HCT116 (cell line): Measurements from ENCODE around the gene EVPLL. TPM values are rescaled to one million over a fixed set of nuclear protein-coding genes. Genes with fewer than 3 reads are reported as not detected.
"Not testable (repeated sequence)": the region's sequence is repeated elsewhere in the genome, so short reads cannot be mapped to it uniquely, and the experiment has no call there.

Source experiments
- ATAC-seq: fragments of 200-7000 bp; cut with Tn5 transposase; 2 replicates; pipeline ENCODE4 v1.9.1; 2020; ENCODE audit warnings: mild to moderate bottlenecking, moderate library complexity
- BruUV-seq: library from RNA; stranded (reverse); fragments of 400-500 nt; replicated peaks from 2 replicates; lab custom pipeline; 2021; lab: Mats Ljungman, UMichigan
- CTCF ChIA-PET: fragments of 300-600 bp; sonication (Branson Sonifier 250); formaldehyde crosslinking; loops from one replicate; lab custom pipeline; 2021; ENCODE audit warnings: antibody characterized with exemption; lab: Charles Lee
- POLR2A ChIA-PET: fragments of 300-600, 350-600 bp; sonication (Branson Sonifier 250); formaldehyde crosslinking; loops from one replicate; lab custom pipeline; 2021; ENCODE audit warnings: antibody characterized with exemption; lab: Charles Lee
- RAD21 ChIA-PET, 2 experiments: fragments of 300-600 bp; sonication (Branson Sonifier 250); formaldehyde crosslinking; loops; one replicate each; lab custom pipeline; 2023; ENCODE audit warnings: low total read pairs in 2 of 2; ENCODE audit not compliant: uncharacterized antibody in 2 of 2, unreplicated experiment in 2 of 2, low non-redundant PET in 1 of 2; lab: Charles Lee
- DNase-seq: peaks from one replicate; pipeline ENCODE4 v3.0.0-alpha.2; 2010; ENCODE audit warnings: low read depth, low spot score
- H2AFZ ChIP-seq: fragments of 200-600 bp; shearing (Covaris generic), sonication (generic); 2 replicates; pipeline ENCODE4 v1.6.1; 2017; ENCODE audit warnings: low read depth, mixed run types, mixed read lengths, antibody characterized with exemption, low read length; ENCODE audit not compliant: poor library complexity, severe bottlenecking
- H3K27ac ChIP-seq: 2 replicates; pipeline ENCODE4 v1.5.1; 2012; ENCODE audit warnings: low read depth, low read length
- H3K27me3 ChIP-seq: fragments of 200-600 bp; sonication (generic); 2 replicates; pipeline ENCODE4 v1.6.1; 2016; ENCODE audit warnings: mixed run types, low read length, mixed read lengths; ENCODE audit not compliant: insufficient read depth
- H3K36me3 ChIP-seq, 2 experiments: fragments of 200-500 bp in 1 of 2; fragments of 200-600 bp in 1 of 2; sonication (Bioruptor generic) in 1 of 2; sonication (generic) in 1 of 2; 2 replicates each; pipeline versions ENCODE4 v1.5.1 to v1.6.1; 2014 to 2016; ENCODE audit warnings: low read length in 2 of 2, inconsistent platforms in 1 of 2, mixed read lengths in 1 of 2, mixed run types in 1 of 2; ENCODE audit not compliant: insufficient read depth in 2 of 2, control insufficient read depth in 1 of 2
- H3K4me1 ChIP-seq, 2 experiments: fragments of 200-600 bp in 1 of 2; sonication (generic) in 1 of 2; 2 replicates each; pipeline versions ENCODE4 v1.5.1 to v1.6.1; 2012 to 2017; ENCODE audit warnings: low read length in 2 of 2, inconsistent platforms in 1 of 2, mild to moderate bottlenecking in 1 of 2, mixed read lengths in 1 of 2, mixed run types in 1 of 2, moderate library complexity in 1 of 2; ENCODE audit not compliant: insufficient read depth in 2 of 2, control insufficient read depth in 1 of 2
- H3K4me2 ChIP-seq: fragments of 200-600 bp; sonication (generic); 2 replicates; pipeline ENCODE4 v1.6.1; 2017; ENCODE audit warnings: mixed run types, low read length, mixed read lengths
- H3K4me3 ChIP-seq, 2 experiments: fragments of 200-600 bp in 1 of 2; sonication (generic) in 1 of 2; replicated peaks in 1 of 2; 2 replicates each; pipeline ENCODE4 v1.5.1; 2011 to 2016; ENCODE audit warnings: low read length in 2 of 2, control low read depth in 1 of 2, low read depth in 1 of 2, mild to moderate bottlenecking in 1 of 2, mixed read lengths in 1 of 2, mixed run types in 1 of 2
- H3K79me2 ChIP-seq: fragments of 200-600 bp; sonication (generic); 2 replicates; pipeline ENCODE4 v1.6.1; 2017; ENCODE audit warnings: mild to moderate bottlenecking, mixed run types, low read length, moderate library complexity, mixed read lengths; ENCODE audit not compliant: insufficient read depth
- H3K9ac ChIP-seq: fragments of 200-600 bp; sonication (generic); 2 replicates; pipeline ENCODE4 v1.6.1; 2016; ENCODE audit warnings: low read length, mixed read lengths
- H3K9me2 ChIP-seq: fragments of 200-600 bp; sonication (generic), shearing (Covaris generic); 2 replicates; pipeline ENCODE4 v1.6.1; 2017; ENCODE audit warnings: mixed run types, mild to moderate bottlenecking, moderate library complexity; ENCODE audit not compliant: insufficient read depth
- H3K9me3 ChIP-seq, 2 experiments: fragments of 200-500 bp in 1 of 2; fragments of 200-600 bp in 1 of 2; sonication (Bioruptor generic) in 1 of 2; sonication (generic) in 1 of 2; 2 replicates each; pipeline ENCODE4 v1.6.1; 2014 to 2017; ENCODE audit warnings: low read length in 2 of 2, mixed read lengths in 2 of 2, inconsistent platforms in 1 of 2, low read depth in 1 of 2, mild to moderate bottlenecking in 1 of 2, mixed run types in 1 of 2, moderate library complexity in 1 of 2; ENCODE audit not compliant: control insufficient read depth in 1 of 2, insufficient read depth in 1 of 2
- H4K20me1 ChIP-seq: fragments of 200-600 bp; sonication (generic), shearing (Covaris generic); 2 replicates; pipeline ENCODE4 v1.6.1; 2017; ENCODE audit warnings: mixed run types, mild to moderate bottlenecking, moderate library complexity; ENCODE audit not compliant: insufficient read depth
- intact Hi-C: fragments of 100-400 bp; cut with micrococcal nuclease; formaldehyde crosslinking; loops from 2 replicates; pipeline ENCODE4 v1.10.0; 2022
- total RNA-seq: library from RNA; stranded (reverse); gene quantifications from one replicate; pipeline ENCODE4 v1.2.1, GENCODE V29; 2021; ENCODE audit not compliant: unreplicated experiment

The EVPLL gene
- total RNA-seq, 1 experiment from 2014 or later, result not detected

GRCh38 chr17:18401872-18402590 is 24.5 kb downstream of the EVPLL start:
- H3K4me3 ChIP-seq, CTCF ChIA-PET, intact Hi-C loops, POLR2A ChIA-PET, H3K9ac ChIP-seq, H3K4me1 ChIP-seq, ATAC-seq, H3K4me2 ChIP-seq, H2AFZ ChIP-seq, DNase-seq, H3K79me2 ChIP-seq, BruUV-seq, H3K9me2 ChIP-seq, H3K27ac ChIP-seq, RAD21 ChIA-PET, H4K20me1 ChIP-seq, H3K36me3 ChIP-seq, H3K27me3 ChIP-seq, H3K9me3 ChIP-seq: not testable (repeated sequence)

DNA sequence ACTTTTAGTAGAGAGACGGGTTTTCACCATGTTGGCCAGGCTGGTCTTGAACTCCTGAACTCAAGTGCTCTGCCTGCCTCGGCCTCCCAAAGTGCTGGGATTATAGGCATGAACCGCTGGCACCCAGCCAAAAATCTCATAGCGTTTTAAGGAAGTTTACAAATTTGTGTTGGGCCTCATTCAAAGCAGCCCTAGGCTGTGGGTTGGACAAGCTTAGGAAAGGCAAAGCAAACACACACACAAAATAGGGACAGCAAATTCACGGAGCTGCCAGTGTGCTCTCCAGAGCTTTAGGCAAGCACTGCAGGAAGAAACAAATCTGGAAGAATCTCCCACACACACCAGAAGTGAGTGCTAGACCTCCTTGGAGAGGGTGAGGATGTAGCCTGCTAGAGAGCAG is 25.6 kb downstream of the EVPLL start:
- H3K27me3 ChIP-seq, RAD21 ChIA-PET, intact Hi-C loops, H3K9me3 ChIP-seq, H3K27ac ChIP-seq, POLR2A ChIA-PET, H3K4me1 ChIP-seq, H3K4me3 ChIP-seq, CTCF ChIA-PET, H4K20me1 ChIP-seq, DNase-seq, H3K9ac ChIP-seq, ATAC-seq, H3K9me2 ChIP-seq, H3K79me2 ChIP-seq, BruUV-seq, H3K36me3 ChIP-seq, H3K4me2 ChIP-seq, H2AFZ ChIP-seq: not testable (repeated sequence)

- H3K79me2 ChIP-seq, H3K9me3 ChIP-seq, H3K4me2 ChIP-seq, H3K27me3 ChIP-seq, intact Hi-C loops, POLR2A ChIA-PET, ATAC-seq, H3K9me2 ChIP-seq, H3K27ac ChIP-seq, BruUV-seq, DNase-seq, RAD21 ChIA-PET, CTCF ChIA-PET, H3K36me3 ChIP-seq, H4K20me1 ChIP-seq, H2AFZ ChIP-seq, H3K4me3 ChIP-seq, H3K9ac ChIP-seq, H3K4me1 ChIP-seq: not testable (repeated sequence)
Measured at GRCh38 chr17:18403604-18404003, 26.0 kb downstream of the EVPLL start.

DNA sequence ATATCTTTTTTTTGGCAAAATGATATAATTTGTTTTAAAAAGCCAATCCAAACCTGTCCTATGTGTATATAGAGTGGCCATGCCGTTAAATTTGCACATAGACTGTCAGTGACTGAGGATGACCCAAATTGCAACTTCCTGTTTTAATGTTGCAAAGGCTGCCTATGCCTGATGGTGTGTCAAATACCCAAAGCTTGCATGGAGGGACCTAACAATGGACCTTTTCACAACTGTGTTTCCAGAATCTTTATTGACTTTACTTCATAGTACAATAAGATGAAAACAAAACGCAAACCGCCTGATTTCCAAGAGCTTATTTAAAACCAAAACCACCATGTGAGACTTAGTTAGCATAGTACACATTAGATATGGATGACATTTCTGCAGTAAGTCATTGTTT is 31.3 kb downstream of the EVPLL start:
- H3K4me2 ChIP-seq, BruUV-seq, ATAC-seq, H3K9me2 ChIP-seq, H3K36me3 ChIP-seq, POLR2A ChIA-PET, H3K4me1 ChIP-seq, H2AFZ ChIP-seq, H4K20me1 ChIP-seq, H3K27me3 ChIP-seq, H3K79me2 ChIP-seq, H3K9ac ChIP-seq, H3K4me3 ChIP-seq, H3K9me3 ChIP-seq, intact Hi-C loops, RAD21 ChIA-PET, DNase-seq, CTCF ChIA-PET, H3K27ac ChIP-seq: not testable (repeated sequence)
